ENCODE measurements around the gene PRKCH.

The PRKCH gene

DNA sequence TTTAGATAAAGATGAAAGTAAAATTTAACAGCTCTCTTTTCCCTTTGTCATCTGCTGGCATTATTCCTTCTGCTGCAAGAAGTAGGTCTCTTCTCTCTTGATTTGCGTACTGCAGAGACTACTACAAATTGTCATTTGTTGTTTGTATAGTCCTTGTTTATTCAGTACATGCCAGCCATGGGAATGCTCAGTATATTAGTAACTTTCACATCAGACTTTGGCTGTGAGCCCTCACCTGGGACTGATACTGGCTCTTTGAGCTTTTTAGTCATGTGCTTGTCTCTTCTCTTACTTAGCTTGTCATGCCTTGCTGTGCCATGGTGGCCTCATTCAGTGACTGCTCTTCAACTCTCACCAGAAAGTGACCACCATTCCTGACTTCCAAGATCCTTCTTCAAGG, 169.8 kb downstream of the PRKCH start:
- H3K36me3 ChIP-seq (ENCODE audit: control insufficient read depth in 2 of 2, insufficient read depth in 1 of 2, low read length in 2 of 2) = no peaks in the 10 kb centered on the region
- ChIA-PET CTCF (interaction anchor here (3.0 kb wide), 1 partner anchor 15 kb away, joined by 14 read pairs; no protein-coding TSS in a partner anchor), POLR2A (no interaction called here)
- no peak overlapping the region for H3K4me3 ChIP-seq (ENCODE audit: low read depth, low read length)
- TF ChIP-seq TRIM28 (IDR thresholded peaks at IDR 0.05; ENCODE audit: borderline replicate concordance, low read length) = no peak
- TF ChIP-seq ZNF157 (tag by site-specific recombination; IDR thresholded peaks at IDR 0.05) = no peak
- no peak for TF ChIP-seq ZNF624 (tag by site-specific recombination; IDR thresholded peaks at IDR 0.05)
- TF ChIP-seq HOXD13 (CRISPR knock-in tag; IDR thresholded peaks at IDR 0.05; ENCODE audit: borderline replicate concordance) = no peak
- TF ChIP-seq, protein P1, sequence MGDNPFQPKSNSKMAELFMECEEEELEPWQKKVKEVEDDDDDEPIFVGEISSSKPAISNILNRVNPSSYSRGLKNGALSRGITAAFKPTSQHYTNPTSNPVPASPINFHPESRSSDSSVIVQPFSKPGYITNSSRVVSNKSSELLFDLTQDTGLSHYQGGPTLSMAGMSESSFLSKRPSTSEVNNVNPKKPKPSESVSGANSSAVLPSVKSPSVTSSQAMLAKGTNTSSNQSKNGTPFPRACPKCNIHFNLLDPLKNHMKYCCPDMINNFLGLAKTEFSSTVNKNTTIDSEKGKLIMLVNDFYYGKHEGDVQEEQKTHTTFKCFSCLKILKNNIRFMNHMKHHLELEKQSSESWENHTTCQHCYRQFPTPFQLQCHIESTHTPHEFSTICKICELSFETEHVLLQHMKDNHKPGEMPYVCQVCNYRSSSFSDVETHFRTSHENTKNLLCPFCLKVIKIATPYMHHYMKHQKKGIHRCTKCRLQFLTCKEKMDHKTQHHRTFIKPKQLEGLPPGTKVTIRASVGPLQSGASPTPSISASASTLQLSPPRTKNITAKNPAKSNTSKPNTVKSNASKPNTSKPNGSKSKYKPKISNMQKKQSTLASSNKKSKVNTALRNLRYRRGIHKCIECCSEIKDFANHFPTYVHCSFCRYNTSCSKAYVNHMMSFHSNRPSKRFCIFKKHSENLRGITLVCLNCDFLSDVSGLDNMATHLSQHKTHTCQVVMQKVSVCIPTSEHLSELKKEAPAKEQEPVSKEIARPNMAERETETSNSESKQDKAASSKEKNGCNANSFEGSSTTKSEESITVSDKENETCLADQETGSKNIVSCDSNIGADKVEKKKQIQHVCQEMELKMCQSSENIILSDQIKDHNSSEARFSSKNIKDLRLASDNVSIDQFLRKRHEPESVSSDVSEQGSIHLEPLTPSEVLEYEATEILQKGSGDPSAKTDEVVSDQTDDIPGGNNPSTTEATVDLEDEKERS (tag by site-specific recombination; IDR thresholded peaks at IDR 0.05) = no peak
- TF ChIP-seq, protein P2, sequence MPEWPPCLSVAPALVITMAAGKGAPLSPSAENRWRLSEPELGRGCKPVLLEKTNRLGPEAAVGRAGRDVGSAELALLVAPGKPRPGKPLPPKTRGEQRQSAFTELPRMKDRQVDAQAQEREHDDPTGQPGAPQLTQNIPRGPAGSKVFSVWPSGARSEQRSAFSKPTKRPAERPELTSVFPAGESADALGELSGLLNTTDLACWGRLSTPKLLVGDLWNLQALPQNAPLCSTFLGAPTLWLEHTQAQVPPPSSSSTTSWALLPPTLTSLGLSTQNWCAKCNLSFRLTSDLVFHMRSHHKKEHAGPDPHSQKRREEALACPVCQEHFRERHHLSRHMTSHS (tag by site-specific recombination; IDR thresholded peaks at IDR 0.05) = no peak
- TF ChIP-seq OVOL3 (tag by site-specific recombination; IDR thresholded peaks at IDR 0.05) = no peak
- TF ChIP-seq, protein P3, sequence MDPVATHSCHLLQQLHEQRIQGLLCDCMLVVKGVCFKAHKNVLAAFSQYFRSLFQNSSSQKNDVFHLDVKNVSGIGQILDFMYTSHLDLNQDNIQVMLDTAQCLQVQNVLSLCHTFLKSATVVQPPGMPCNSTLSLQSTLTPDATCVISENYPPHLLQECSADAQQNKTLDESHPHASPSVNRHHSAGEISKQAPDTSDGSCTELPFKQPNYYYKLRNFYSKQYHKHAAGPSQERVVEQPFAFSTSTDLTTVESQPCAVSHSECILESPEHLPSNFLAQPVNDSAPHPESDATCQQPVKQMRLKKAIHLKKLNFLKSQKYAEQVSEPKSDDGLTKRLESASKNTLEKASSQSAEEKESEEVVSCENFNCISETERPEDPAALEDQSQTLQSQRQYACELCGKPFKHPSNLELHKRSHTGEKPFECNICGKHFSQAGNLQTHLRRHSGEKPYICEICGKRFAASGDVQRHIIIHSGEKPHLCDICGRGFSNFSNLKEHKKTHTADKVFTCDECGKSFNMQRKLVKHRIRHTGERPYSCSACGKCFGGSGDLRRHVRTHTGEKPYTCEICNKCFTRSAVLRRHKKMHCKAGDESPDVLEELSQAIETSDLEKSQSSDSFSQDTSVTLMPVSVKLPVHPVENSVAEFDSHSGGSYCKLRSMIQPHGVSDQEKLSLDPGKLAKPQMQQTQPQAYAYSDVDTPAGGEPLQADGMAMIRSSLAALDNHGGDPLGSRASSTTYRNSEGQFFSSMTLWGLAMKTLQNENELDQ (tag by site-specific recombination; IDR thresholded peaks at IDR 0.05; ENCODE audit: low read depth) = no peak
- no peak for TF ChIP-seq ZNF221 (tag by site-specific recombination; IDR thresholded peaks at IDR 0.05; ENCODE audit: borderline replicate concordance)
- H3K4me1 ChIP-seq (ENCODE audit: control insufficient read depth, insufficient read depth, low read length) = no peaks in the 10 kb centered on the region
- H3K9me3 ChIP-seq (ENCODE audit: control insufficient read depth, insufficient read depth, low read depth, low read length) = no peaks in the 10 kb centered on the region
- no peak overlapping the region for H3K27ac ChIP-seq (ENCODE audit: extremely low read depth, low read depth, low read length)

DNA sequence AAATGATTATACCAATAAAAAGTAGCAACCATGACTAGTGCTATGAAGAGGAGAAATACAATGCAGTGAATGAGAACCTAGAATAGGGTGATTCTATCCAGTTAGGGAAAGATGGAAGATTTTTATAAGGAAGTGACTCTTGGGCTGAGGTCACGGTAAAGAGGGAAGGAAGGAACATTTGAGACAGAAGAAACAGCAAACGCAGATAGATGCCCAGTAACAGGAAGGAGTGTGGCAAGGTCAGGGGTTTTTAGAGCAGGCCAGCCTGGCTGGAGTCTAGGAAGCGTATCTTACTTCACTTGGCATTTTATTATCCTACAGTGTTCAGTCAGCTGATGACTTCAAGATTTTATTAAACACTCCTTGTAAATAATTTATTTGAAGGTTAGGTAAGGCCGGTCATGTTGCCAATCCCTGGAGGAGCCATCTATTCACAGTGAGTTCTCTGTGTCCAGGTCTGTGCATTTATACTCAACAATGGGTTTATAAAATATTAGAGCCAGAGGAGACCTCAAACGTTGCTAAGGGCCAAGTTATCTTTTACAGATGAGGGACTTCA, 170.6 kb downstream of the PRKCH start:
- no peaks in the 10 kb centered on the region for H3K36me3 ChIP-seq (ENCODE audit: control insufficient read depth in 2 of 2, insufficient read depth in 1 of 2, low read length in 2 of 2)
- H3K4me3 ChIP-seq (ENCODE audit: low read depth, low read length) = no peak overlapping the region
- no peak for TF ChIP-seq ZNF10 (tag by site-specific recombination; IDR thresholded peaks at IDR 0.05)
- no peak for TF ChIP-seq ZNF302 (tag by site-specific recombination; IDR thresholded peaks at IDR 0.05; ENCODE audit: low read depth)
- CTCF ChIA-PET = interaction anchor here (0.6 to 3.0 kb wide), 3 partner anchors 16 to 23 kb away, joined by 3 to 14 read pairs (median 5); no protein-coding TSS in a partner anchor
- H3K4me1 ChIP-seq (ENCODE audit: control insufficient read depth, insufficient read depth, low read length) = no peaks in the 10 kb centered on the region
- H3K9me3 ChIP-seq (ENCODE audit: control insufficient read depth, insufficient read depth, low read depth, low read length) = no peaks in the 10 kb centered on the region
- POLR2A ChIA-PET = no interaction called here
- H3K27ac ChIP-seq (ENCODE audit: extremely low read depth, low read depth, low read length) = no peak overlapping the region

DNA sequence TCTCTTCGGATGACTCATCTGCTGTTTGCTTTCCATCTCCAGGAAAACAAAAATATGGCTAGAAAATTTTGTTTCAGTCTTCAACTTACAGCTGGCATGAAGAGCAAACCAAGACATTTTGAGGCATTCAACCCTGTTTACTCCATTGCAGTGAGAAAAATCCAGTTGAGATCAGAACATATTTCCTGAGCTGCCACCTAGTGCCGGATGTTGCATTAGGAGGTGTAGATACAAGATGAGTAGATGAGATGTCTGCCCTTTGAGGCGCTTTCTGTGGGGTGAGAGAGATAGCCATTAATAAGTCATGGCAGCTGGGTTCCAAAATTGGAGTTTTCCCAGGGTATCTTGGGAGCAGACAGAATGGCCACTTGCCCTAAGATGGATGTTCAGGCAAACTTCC, 171.1 kb downstream of the PRKCH start:
- Histone ChIP-seq H3K36me3 (ENCODE audit: control insufficient read depth in 2 of 2, insufficient read depth in 1 of 2, low read length in 2 of 2) (no peaks in the 10 kb centered on the region), H3K27ac (ENCODE audit: extremely low read depth, low read depth, low read length) (no peak overlapping the region), H3K4me1 (ENCODE audit: control insufficient read depth, insufficient read depth, low read length) (no peaks in the 10 kb centered on the region), H3K9me3 (ENCODE audit: control insufficient read depth, insufficient read depth, low read depth, low read length) (no peaks in the 10 kb centered on the region), H3K4me3 (ENCODE audit: low read depth, low read length) (no peak overlapping the region)
- ChIA-PET POLR2A (no interaction called here), CTCF (interaction anchor here (1.3 to 1.4 kb wide), 2 partner anchors 16 to 17 kb away, joined by 3 to 5 read pairs; no protein-coding TSS in a partner anchor)
- TF ChIP-seq ZNF292 (tag by site-specific recombination; IDR thresholded peaks at IDR 0.05; ENCODE audit: borderline replicate concordance, low read depth) (no peak), ZNF843 (tag by site-specific recombination; IDR thresholded peaks at IDR 0.05) (no peak), YY1 (tag by site-specific recombination; IDR thresholded peaks at IDR 0.05) (no peak), ZNF561 (tag by site-specific recombination; IDR thresholded peaks at IDR 0.05; ENCODE audit: borderline replicate concordance) (no peak), ZNF274 (IDR thresholded peaks at IDR 0.05; ENCODE audit: low read length) (no peak), ZNF274 (tag by site-specific recombination; IDR thresholded peaks at IDR 0.05; ENCODE audit: borderline replicate concordance) (no peak), ZNF600 (tag by site-specific recombination; IDR thresholded peaks at IDR 0.05) (no peak), YY2 (tag by site-specific recombination; IDR thresholded peaks at IDR 0.05) (no peak), ZNF621 (tag by site-specific recombination; IDR thresholded peaks at IDR 0.05) (no peak), ZNF777 (tag by site-specific recombination; IDR thresholded peaks at IDR 0.05; ENCODE audit: borderline replicate concordance) (no peak), ZNF37A (tag by site-specific recombination; IDR thresholded peaks at IDR 0.05) (no peak), GLIS2 (tag by site-specific recombination; IDR thresholded peaks at IDR 0.05) (no peak), ZNF146 (tag by site-specific recombination; IDR thresholded peaks at IDR 0.05) (no peak)
- TF ChIP-seq, protein P4, sequence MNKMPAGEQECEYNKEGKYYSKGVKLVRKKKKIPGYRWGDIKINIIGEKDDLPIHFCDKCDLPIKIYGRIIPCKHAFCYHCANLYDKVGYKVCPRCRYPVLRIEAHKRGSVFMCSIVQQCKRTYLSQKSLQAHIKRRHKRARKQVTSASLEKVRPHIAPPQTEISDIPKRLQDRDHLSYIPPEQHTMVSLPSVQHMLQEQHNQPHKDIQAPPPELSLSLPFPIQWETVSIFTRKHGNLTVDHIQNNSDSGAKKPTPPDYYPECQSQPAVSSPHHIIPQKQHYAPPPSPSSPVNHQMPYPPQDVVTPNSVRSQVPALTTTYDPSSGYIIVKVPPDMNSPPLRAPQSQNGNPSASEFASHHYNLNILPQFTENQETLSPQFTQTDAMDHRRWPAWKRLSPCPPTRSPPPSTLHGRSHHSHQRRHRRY (tag by site-specific recombination; IDR thresholded peaks at IDR 0.05) = no peak
